HepG2 (cell line): ENCODE data around the gene SLC20A1. TPM values are rescaled to one million over a fixed set of nuclear protein-coding genes. Genes with fewer than 3 reads are reported as not detected.

Experiments
- CTCF ChIP-seq: sonication (generic); formaldehyde crosslinking; IDR thresholded peaks from 2 replicates; pipeline ENCODE4 v1.5.0; 2020; ENCODE audit warnings: mild to moderate bottlenecking, missing genetic modification reagents, moderate library complexity
- FOXJ3 ChIP-seq: sonication (generic); formaldehyde crosslinking; IDR thresholded peaks from 2 replicates; pipeline ENCODE4 v1.4.0; 2020; ENCODE audit warnings: missing genetic modification reagents, mild to moderate bottlenecking, borderline replicate concordance
- HMGXB3 ChIP-seq: sonication (generic); formaldehyde crosslinking; IDR thresholded peaks from 2 replicates; pipeline ENCODE4 v1.4.0; 2020; ENCODE audit warnings: missing genetic modification reagents, borderline replicate concordance
- HNRNPL ChIP-seq: fragments of 200-400 bp; formaldehyde crosslinking; IDR thresholded peaks from 2 replicates; pipeline ENCODE4 v1.6.1; 2017; ENCODE audit warnings: mild to moderate bottlenecking, low read depth, low read length
- KLF11 ChIP-seq: IDR thresholded peaks from 2 replicates; pipeline ENCODE4 v1.6.1; 2016; ENCODE audit warnings: missing compliant biosample characterization
- MATR3 ChIP-seq: sonication (generic); formaldehyde crosslinking; IDR thresholded peaks from 2 replicates; pipeline ENCODE4 v1.4.0; 2020; ENCODE audit warnings: missing genetic modification reagents
- MTF2 ChIP-seq: sonication (generic); formaldehyde crosslinking; IDR thresholded peaks from 2 replicates; pipeline ENCODE4 v1.5.0; 2020; ENCODE audit warnings: missing genetic modification reagents, borderline replicate concordance
- NR2C2 ChIP-seq: sonication (generic); formaldehyde crosslinking; IDR thresholded peaks from 2 replicates; pipeline ENCODE4 v1.4.0; 2020; ENCODE audit warnings: missing genetic modification reagents, mild to moderate bottlenecking, moderate library complexity, borderline replicate concordance
- RFXANK ChIP-seq: IDR thresholded peaks from 2 replicates; pipeline ENCODE4 v1.6.1; 2016
- RXRA ChIP-seq: sonication (generic); formaldehyde crosslinking; IDR thresholded peaks from 2 replicates; pipeline ENCODE4 v1.5.1; 2020; ENCODE audit warnings: missing genetic modification reagents
- ZNF18 ChIP-seq: sonication (generic); formaldehyde crosslinking; IDR thresholded peaks from 2 replicates; pipeline ENCODE4 v1.8.0; 2022; ENCODE audit warnings: mild to moderate bottlenecking, missing genetic modification reagents; ENCODE audit not compliant: insufficient replicate concordance
- ZNF256 ChIP-seq: sonication (generic); formaldehyde crosslinking; conservative IDR thresholded peaks from 2 replicates; pipeline ENCODE4 v1.4.0; 2020; ENCODE audit warnings: missing genetic modification reagents
- ZNF816 ChIP-seq: sonication (generic); formaldehyde crosslinking; IDR thresholded peaks from 2 replicates; pipeline ENCODE4 v1.8.0; 2022; ENCODE audit warnings: missing genetic modification reagents, mild to moderate bottlenecking, borderline replicate concordance
- ZNF850 ChIP-seq: sonication (generic); formaldehyde crosslinking; conservative IDR thresholded peaks from 2 replicates; pipeline ENCODE4 v1.9.0; 2021; ENCODE audit warnings: mild to moderate bottlenecking, missing genetic modification reagents
- polyA plus RNA-seq, 8 experiments: library from polyadenylated mRNA; depleted of rRNA in 3 of 8; stranded (reverse) in 7 of 8; unstranded in 1 of 8; fragments of >200 nt; fragmentation: Illumina TruSeq in 4 of 8; extraction: Trizol in 4 of 8; gene quantifications; 2 replicates each; pipeline versions ENCODE4 v1.2.1 to v1.2.3, GENCODE V29; 2011 to 2016; ENCODE audit warnings: low read depth in 4 of 8, missing spikeins in 1 of 8, mixed read lengths in 1 of 8; ENCODE audit not compliant: insufficient read depth in 1 of 8
- total RNA-seq, 5 experiments: library from RNA; depleted of rRNA; stranded (reverse); fragments of >200 nt; fragmentation: Illumina TruSeq; extraction: Trizol; gene quantifications; 2 replicates each; pipeline ENCODE4 v1.2.3, GENCODE V29; 2016; ENCODE audit warnings: low read depth in 1 of 5
- TF ChIP-seq, protein P1 (sequence below): sonication (generic); formaldehyde crosslinking; IDR thresholded peaks from 2 replicates; pipeline ENCODE4 v1.4.0; 2020; ENCODE audit warnings: mild to moderate bottlenecking, missing genetic modification reagents, borderline replicate concordance
- TF ChIP-seq, protein P2 (sequence below): sonication (generic); formaldehyde crosslinking; IDR thresholded peaks from 2 replicates; pipeline ENCODE4 v1.5.0; 2020; ENCODE audit warnings: mild to moderate bottlenecking, missing genetic modification reagents

The SLC20A1 gene
- total and polyA plus RNA-seq, 2 of the 13 experiments (the other 11 are each of a cell fraction or from before 2014, with no cell fraction given) = 54.0 to 85.9 TPM

GRCh38 chr2:112626604-112627059, 19.1 kb upstream of the SLC20A1 start (continued):
- no peak for TF ChIP-seq ZNF18
- TF ChIP-seq, protein P1, sequence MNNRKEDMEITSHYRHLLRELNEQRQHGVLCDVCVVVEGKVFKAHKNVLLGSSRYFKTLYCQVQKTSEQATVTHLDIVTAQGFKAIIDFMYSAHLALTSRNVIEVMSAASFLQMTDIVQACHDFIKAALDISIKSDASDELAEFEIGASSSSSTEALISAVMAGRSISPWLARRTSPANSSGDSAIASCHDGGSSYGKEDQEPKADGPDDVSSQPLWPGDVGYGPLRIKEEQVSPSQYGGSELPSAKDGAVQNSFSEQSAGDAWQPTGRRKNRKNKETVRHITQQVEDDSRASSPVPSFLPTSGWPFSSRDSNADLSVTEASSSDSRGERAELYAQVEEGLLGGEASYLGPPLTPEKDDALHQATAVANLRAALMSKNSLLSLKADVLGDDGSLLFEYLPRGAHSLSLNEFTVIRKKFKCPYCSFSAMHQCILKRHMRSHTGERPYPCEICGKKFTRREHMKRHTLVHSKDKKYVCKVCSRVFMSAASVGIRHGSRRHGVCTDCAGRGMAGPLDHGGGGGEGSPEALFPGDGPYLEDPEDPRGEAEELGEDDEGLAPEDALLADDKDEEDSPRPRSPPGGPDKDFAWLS (CRISPR knock-in tag) = no peak
- TF ChIP-seq FOXJ3 (CRISPR knock-in tag) = 0 out of 2 replicates have a peak, but pooled peaks have one; percentile 31
- TF ChIP-seq RXRA (CRISPR knock-in tag) = 0 out of 2 replicates have a peak, but pooled peaks have one; percentile 31
- TF ChIP-seq NR2C2 (CRISPR knock-in tag) = no peak
- TF ChIP-seq CTCF (CRISPR knock-in tag) = peak; percentile 99
- no peak for TF ChIP-seq ZNF850 (CRISPR knock-in tag)
- no peak for TF ChIP-seq MTF2 (CRISPR knock-in tag)
- TF ChIP-seq MATR3 (CRISPR knock-in tag) = no peak
- TF ChIP-seq HMGXB3 (CRISPR knock-in tag) = no peak
- TF ChIP-seq RFXANK (CRISPR knock-in tag) = no peak
- TF ChIP-seq, protein P2, sequence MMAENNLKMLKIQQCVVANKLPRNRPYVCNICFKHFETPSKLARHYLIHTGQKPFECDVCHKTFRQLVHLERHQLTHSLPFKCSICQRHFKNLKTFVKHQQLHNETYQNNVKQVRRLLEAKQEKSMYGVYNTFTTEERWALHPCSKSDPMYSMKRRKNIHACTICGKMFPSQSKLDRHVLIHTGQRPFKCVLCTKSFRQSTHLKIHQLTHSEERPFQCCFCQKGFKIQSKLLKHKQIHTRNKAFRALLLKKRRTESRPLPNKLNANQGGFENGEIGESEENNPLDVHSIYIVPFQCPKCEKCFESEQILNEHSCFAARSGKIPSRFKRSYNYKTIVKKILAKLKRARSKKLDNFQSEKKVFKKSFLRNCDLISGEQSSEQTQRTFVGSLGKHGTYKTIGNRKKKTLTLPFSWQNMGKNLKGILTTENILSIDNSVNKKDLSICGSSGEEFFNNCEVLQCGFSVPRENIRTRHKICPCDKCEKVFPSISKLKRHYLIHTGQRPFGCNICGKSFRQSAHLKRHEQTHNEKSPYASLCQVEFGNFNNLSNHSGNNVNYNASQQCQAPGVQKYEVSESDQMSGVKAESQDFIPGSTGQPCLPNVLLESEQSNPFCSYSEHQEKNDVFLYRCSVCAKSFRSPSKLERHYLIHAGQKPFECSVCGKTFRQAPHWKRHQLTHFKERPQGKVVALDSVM (CRISPR knock-in tag) = no peak
- TF ChIP-seq ZNF816 (CRISPR knock-in tag) = no peak
- TF ChIP-seq KLF11 (CRISPR knock-in tag) = no peak
- TF ChIP-seq ZNF256 = no peak
- TF ChIP-seq HNRNPL = peak; percentile 100
